ENCODE results near the gene UBA52.

UBA52 gene

DNA sequence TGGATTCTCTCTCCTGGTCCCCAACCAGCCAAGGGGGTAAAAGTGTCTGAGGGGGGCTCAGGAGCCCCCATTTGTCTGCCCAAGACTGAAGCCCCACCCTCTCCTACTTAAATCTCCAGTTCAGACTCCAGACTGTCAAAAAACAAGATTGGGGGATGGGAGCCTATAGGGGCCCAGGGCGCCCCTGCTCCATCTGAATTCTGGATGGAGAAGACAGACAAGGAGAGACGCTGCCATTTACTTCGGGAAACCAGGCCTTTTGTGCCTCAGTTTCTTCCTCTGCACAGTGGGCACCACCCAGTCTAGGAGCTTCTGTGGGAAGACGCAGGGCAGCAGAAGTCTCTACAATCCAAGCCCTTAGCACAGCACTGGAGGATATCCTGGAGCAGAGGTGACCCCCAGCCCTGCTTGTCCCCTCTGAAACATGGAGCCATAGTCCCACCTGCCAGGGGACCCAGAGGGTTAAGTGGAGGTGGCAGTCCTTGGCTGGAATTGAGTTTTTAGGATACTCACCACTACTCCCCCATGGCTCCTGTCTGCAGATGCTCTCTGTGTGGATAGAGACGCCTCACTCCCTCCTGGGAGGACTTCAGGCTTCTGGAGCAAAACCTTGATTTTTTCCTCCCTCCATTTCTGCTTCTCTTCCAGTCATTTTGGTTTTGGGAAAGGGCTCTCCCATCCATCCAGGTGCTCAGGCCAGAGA, 36.6 kb downstream of the UBA52 start:
- no peak for DNase-seq (ENCODE audit: low read depth in 2 of 2)

DNA sequence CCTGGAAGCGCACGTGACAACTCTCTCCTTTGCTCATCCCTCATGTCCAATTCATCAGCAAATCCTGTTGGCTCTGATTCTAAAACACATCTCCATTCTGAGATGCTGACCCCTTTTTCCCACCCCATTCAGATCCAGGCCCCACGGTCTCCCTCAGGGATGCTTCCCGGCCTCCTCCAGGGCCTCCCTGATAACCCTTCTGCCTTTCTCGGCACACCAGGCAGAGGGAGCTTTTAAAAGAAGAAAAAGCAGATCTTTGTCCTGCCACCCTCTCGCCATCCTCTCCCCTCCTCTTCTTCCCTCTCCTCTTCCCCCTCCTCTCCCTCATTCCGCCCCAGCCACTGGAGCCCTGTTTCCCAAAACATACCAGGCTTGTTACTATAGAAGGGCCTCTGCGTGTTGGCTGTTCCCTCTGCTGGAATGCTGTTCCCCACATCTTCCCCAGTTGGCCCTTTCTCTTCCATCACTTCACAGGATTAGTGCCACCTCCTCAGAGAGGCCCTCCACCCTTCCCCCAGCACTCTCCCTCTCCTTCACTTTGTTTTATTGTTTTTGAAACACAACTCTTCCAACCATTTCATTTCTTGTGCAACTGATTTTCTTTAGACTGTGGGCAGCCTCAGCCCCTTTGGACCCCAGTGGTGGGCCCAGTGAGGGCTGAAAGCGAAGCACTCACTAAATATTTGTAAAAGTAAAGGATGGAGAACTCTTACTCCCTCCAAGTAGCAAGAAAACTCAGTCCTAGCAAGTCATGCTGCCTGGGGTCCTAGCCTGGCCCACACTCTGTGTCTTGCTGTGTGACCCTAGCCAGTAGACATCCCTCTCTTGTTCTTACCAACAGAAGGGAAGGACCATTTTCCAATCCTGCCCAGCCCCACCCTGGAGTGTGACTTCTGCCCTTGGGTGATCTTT, 37.4 kb downstream of the UBA52 start:
- DNase-seq (ENCODE audit: low read depth in 2 of 2), result no peak

DNA sequence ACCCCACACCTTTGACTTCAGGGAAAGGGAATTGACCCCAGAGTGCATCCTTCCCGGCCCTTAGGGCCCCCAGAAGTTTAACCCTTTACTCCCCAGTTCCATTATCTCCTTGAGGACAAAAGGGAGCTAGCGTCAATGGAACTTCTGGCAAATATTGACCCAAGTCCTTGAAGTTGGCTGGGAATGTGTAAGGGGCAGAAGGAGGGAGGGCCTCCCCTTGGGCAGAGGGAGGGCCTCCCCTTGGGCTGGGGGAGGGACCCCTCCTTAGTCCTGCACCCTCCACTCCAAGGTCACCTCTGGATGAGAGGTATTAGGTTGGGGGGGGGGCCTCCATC, 38.0 kb downstream of the UBA52 start:
- no peak for DNase-seq (ENCODE audit: low read depth in 2 of 2)

DNA sequence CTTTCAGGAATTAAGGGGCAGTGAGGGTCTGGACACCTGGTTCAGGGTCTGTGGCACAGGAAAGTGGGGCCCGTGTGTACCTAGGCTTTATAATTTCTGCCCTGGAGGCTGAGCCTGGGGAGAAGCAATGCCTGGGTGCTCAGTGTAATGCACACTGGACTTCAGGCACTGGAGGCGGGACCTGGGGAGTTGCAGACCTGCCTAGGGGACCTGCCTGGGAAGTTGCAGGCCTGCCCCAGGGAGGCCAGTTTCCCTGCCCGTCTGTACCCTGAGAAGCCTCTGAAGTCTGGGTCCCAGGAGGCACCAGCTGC, 38.5 kb downstream of the UBA52 start:
- DNase-seq (ENCODE audit: low read depth in 2 of 2), result no peak

DNA sequence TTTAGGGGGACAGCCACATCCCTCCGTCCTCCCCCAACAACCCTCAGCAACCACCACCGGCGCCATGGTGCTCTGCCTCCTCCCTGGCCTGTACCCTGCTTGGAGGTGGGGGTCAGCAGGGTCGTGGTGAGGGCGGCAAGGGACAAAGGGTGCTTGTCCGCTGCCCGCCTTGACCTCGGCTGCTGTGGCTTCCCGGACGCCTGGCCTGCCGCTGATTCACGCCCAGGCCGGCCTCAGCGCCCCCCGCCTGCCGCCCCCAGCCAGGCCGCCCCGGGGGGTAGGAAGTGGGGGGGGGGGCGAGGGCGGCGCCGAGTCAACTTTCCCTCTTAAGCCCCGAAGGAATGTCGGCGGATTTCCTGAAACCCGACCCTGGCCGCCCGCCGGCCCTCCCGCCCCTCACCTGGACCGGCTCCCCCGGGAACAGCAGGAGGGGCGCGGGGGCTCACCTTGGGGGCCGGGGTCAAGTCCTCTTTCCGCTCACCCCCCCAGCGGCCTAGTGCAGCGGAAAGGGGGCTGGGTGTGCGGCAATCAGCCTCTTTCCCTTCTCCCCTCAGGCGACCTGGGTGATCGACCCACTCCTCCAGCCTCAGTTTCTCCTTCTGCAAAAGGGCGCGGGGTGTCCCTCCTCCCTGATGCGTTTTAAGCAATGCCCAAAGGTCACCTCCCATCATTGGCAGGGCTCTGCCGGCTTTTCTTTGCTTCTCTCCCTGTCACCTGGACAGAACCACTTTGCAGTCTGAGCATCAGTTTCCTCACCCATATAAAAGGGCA, 39.1 kb downstream of the UBA52 start:
- no peak for DNase-seq (ENCODE audit: low read depth in 2 of 2)

DNA sequence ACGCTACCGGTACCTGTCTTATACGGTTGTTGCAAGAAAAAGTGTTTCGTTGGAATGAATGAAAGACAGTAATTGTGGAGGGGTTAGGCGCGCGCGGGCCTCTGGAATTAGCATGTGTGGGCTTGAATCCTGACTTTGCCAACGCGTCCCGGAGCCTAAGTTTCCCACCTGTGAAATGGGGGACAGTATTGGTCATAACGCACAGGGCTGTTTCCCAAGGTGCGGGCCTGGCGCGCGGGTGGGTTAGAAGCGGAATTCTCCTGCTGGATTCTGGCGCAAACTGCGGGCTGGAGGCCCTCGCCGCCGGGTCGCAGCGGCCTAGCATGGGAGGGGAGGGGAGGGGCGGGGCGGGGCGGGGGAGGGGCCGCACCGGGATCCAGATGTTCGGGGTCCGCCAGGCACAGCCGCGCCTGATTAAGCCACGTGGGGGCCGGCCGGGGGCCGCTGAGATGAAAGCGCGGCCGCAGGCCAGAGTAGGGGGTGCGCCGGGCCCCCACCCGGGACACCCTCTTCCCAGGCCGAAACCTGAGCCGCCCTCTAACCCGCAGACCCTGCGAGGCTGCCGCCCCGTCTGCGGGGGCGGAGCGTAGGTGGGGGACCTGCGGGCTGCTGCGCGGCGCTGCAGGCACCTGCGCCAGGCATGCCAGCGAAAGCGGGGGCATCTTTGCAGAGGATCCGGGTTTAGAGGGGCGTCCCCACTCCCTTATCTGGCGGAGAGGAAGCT, 39.8 kb downstream of the UBA52 start:
- DNase-seq (ENCODE audit: low read depth in 2 of 2), result no peak

DNA sequence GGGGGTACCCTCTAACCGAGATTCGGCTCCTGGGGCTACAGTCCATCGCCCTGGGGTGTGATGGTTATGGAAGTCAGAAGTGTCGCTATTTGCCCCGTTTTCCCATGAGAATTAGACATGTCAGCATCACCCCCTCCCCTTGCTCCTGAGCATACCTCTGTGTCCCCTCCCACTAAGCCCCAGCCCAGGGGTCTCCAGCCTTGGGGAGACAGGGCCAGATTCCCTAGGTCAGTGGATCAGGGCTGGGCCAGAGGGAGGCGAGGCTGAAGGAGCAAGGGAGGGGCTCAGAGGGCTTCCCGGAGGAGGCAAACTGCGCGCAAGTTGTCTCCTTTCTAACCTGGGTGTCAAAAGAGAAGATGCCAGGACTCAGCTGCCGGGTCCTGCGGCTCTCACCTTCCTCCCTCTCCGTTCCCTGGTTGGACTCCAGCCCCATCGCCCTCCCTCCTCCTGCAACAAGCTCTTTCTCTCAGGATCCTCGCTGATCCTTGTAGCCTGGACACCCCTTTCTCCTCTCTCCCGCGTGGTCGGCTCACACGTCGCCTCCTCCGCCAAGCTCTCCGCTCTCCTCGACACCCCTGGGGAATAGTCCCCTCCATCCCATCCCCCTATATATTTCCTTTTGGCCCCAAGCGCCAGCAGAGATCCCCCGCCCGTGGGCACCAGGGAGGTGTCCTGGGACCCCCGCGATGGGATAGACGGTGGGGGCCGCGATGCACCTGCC, 40.6 kb downstream of the UBA52 start:
- no peak for DNase-seq (ENCODE audit: low read depth in 2 of 2)

DNA sequence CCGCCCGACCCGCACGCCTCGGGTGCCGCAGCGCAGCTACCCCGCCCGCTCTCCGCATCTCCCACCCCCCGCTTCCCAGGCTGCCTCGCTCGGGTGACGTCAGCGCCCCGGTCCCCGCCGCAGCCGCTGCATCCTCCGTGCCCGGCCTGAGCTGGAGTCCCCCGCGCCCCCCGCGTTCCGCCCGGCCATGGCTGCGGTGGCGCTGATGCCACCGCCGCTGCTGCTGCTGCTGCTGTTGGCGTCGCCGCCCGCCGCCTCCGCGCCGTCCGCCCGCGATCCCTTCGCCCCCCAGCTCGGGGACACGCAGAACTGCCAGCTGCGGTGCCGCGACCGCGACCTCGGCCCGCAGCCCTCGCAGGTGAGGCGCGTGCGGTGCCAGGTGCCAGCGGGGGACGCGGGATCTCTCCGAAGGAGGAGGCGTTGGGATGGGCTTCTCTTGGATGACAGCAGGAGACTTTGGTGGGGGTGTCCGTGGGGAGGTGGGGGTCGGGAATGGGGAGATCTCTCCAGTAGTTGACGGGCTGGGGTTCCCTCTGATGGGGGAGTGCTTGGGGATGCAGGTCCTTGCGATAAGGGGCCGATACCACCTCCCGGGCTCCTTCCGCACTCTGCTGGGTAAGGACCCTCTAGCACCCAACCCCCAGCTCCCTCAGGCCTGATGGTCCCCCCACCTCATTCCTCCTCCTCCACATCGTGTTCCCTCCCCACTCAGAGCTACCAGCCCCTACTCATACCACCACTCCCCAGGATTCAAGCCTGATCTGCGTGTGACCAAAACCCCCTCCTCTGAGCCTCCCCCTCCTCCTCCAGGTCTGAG, 41.3 kb downstream of the UBA52 start, which contains the start of gene TMEM59L:
Gene TMEM59L, plus strand, starts transcription at position 99 of the 817 bp plus-strand sequence. Its CDS starts 89 bp downstream, at position 188.
- DNase-seq (ENCODE audit: low read depth in 2 of 2), result no peak

DNA sequence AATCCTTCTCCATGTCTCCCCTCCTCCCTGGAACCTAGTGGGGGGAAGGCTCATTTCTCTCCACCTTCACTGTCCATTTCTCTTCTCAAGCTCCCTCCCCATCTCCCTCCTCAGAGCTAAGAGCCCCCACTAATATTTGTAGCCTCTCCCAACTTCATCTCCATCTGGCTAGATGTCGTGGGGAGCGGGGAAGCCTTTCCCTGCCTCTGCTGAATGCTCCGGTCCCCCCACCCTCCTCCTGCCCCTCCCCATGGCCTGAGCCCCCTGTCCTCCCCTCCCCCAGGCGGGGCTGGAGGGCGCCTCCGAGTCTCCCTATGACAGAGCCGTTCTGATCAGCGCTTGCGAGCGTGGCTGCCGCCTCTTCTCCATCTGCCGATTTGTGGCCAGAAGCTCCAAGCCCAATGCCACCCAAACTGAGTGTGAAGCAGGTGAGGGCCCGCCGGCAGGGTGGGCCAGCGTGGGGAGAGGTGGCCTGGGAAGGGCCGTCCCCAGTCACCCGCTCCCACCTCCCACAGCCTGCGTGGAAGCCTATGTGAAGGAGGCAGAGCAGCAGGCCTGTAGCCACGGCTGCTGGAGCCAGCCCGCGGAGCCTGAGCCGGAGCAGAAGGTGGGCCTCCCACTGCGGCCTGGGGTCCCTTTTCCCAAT, 42.1 kb downstream of the UBA52 start:
- DNase-seq (ENCODE audit: low read depth in 2 of 2), result no peak

DNA sequence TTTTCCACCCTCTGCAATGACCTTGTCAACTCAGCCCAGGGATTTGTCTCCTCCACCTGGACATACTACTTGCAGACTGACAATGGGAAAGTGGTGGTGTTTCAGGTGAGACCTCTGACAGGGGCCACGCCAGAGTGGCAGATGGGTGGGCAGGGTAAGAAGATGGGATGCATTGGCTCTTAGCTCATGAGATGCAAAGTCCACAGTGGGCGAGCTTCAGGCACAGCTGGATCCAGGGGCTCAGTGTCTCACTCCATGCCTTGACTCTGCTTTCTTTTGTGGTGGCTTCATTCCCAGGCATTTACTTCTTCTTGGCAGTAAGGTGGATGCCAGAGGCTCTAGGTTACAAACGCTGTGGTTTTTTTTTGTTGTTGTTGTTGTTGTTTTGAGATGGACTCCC, 44.4 kb downstream of the UBA52 start:
- no peak for DNase-seq (ENCODE audit: low read depth in 2 of 2)

DNA sequence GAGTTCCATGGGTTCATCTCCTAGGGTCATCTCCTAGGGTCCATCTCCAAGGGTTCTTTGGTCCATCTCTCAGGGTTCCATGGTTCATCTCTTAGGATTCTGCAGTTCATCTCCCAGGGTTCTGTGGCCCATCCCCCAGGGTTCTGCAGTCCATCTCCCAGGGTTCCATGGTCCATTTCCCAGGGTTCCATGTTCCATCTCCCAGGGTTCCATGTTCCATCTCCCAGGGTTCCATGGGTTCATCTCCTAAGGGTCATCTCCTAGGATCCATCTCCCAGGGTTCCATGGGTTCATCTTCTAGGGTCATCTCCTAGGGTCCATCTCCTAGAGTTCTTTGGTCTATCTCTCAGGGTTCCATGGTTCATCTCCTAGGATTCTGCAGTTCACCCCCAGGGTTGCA, 45.9 kb downstream of the UBA52 start:
- DNase-seq (ENCODE audit: low read depth in 2 of 2), result no peak

DNA sequence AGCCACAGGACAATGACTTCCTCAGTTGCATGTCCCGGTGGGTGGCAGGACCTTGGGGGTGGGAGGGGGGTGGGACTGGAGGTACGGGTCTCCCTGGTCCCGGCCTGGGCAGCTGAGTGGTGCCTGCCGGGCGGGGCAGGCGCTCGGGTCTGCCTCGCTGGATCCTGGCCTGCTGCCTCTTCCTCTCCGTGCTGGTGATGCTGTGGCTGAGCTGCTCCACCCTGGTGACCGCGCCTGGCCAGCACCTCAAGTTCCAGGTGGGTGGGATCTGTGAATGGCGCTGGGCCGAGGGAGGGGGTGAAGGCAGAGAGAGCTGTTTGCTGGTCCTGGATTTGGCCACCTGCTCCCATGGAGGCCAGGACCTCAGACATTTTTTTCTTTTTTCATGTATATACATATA, 46.6 kb downstream of the UBA52 start:
- no peak for DNase-seq (ENCODE audit: low read depth in 2 of 2)

DNA sequence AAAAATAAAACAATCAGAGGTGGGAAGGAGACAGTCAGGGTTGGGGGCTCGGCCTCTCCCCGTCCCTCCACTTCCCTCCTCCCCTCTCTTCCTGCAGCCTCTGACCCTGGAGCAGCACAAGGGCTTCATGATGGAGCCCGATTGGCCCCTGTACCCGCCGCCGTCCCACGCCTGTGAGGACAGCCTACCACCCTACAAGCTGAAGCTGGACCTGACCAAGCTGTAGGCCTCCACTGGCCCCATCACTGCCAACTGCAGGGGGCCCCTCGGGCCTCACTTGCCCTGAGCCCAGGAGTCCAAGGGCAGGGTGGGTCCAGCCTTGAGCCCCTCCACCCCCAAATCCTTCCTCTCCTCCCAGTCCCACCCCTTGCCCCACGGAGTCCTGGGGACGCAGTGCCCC, 48.7 kb downstream of the UBA52 start:
- no peak for DNase-seq (ENCODE audit: low read depth in 2 of 2)

DNA sequence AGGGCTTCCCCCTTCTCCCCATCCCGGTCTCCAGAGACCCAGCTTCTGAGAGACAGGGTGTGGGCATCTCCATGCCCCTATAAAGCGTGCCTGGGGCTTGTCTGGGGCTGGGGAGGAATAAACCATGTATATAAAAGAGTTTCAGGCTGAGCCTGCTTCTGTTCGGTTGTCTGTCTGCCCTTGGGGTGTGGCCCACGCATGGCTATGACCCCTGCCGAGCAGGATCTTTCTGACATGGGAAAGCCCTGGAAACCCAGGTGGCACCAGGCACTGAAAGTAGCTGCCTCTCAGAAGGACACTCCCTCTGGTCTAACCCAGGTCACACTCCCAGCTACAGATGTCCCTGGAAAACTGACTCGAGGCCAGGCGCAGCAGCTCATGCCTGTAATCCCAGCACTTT, 49.2 kb downstream of the UBA52 start:
- DNase-seq (ENCODE audit: low read depth in 2 of 2), result no peak

DNA sequence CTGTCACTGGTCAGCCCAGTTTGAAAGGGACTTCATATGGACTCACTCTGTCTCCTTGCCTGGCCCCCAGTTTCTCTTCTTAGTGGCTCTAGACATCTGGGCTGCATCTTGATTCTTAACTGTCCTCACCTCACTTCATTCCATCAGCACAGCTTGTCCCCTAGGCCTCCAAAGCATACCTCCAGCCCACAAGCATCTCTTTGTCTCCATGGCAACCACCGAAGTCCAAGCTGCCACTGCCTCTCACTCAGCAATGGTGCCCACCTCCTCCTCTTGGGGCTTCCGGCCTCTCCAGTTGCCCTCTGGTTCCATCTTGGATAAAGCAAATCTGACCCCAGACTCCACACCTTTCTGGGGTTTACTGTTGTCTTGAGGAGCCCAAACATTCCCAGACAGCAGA, 55.2 kb downstream of the UBA52 start:
- no peak for DNase-seq (ENCODE audit: low read depth in 2 of 2)
